Effector memory CD4-positive, alpha-beta T cell (primary cell): ENCODE results near the gene OAT.
"Not testable (repeated sequence)": the region's sequence is repeated elsewhere in the genome, so short reads cannot be mapped to it uniquely, and the experiment has no call there.

Experiments used
- DNase-seq, 3 donors: peaks; one replicate each; pipeline ENCODE4 v3.0.0-alpha.2; 2020
- H3K27ac ChIP-seq: 2 replicates; pipeline ENCODE4 v1.7.0; 2013; ENCODE audit warnings: mild to moderate bottlenecking, low read length, moderate library complexity; ENCODE audit not compliant: insufficient read depth, poor library complexity, severe bottlenecking
- H3K27me3 ChIP-seq: replicated peaks from 2 replicates; pipeline ENCODE4 v1.7.0; 2013; ENCODE audit warnings: mild to moderate bottlenecking, low read length; ENCODE audit not compliant: insufficient read depth, control insufficient read depth, poor library complexity, severe bottlenecking
- H3K36me3 ChIP-seq: 2 replicates; pipeline ENCODE4 v1.7.0; 2013; ENCODE audit warnings: mild to moderate bottlenecking, low read length, moderate library complexity; ENCODE audit not compliant: control insufficient read depth, insufficient read depth
- H3K4me1 ChIP-seq: 2 replicates; pipeline ENCODE4 v1.7.0; 2013; ENCODE audit warnings: low read length, mild to moderate bottlenecking; ENCODE audit not compliant: control insufficient read depth, insufficient read depth, poor library complexity, severe bottlenecking
- H3K4me3 ChIP-seq: 2 replicates; pipeline ENCODE4 v1.7.0; 2013; ENCODE audit warnings: low read length, low read depth, mild to moderate bottlenecking; ENCODE audit not compliant: insufficient read depth, poor library complexity, severe bottlenecking
- H3K9me3 ChIP-seq: 2 replicates; pipeline ENCODE4 v1.7.0; 2013; ENCODE audit warnings: mild to moderate bottlenecking, low read length, moderate library complexity; ENCODE audit not compliant: control insufficient read depth

The OAT gene

GRCh38 chr10:124370426-124370825, 48.3 kb downstream of the OAT start:
- no peaks in the 10 kb centered on the region for H3K36me3 ChIP-seq
- no peak overlapping the region for H3K27ac ChIP-seq
- H3K4me3 ChIP-seq = no peak overlapping the region
- no peaks in the 10 kb centered on the region for H3K4me1 ChIP-seq
- no peak for DNase-seq
- no peaks in the 10 kb centered on the region for H3K27me3 ChIP-seq
- H3K9me3 ChIP-seq = no peaks in the 10 kb centered on the region

GRCh38 chr10:124369986-124370385, 48.7 kb downstream of the OAT start:
- Histone ChIP-seq H3K4me1 (no peaks in the 10 kb centered on the region), H3K9me3 (no peaks in the 10 kb centered on the region), H3K27me3 (no peaks in the 10 kb centered on the region), H3K36me3 (no peaks in the 10 kb centered on the region), H3K4me3 (no peak overlapping the region), H3K27ac (no peak overlapping the region)
- DNase-seq = no peak

GRCh38 chr10:124369533-124369932, 49.2 kb downstream of the OAT start:
- not testable (repeated sequence) for H3K4me3 ChIP-seq, H3K27me3 ChIP-seq, H3K27ac ChIP-seq, H3K4me1 ChIP-seq, H3K9me3 ChIP-seq, H3K36me3 ChIP-seq, DNase-seq

GRCh38 chr10:124369066-124369465, 49.7 kb downstream of the OAT start:
- Histone ChIP-seq H3K4me3 (no peak overlapping the region), H3K27me3 (no peaks in the 10 kb centered on the region), H3K36me3 (no peaks in the 10 kb centered on the region), H3K9me3 (no peaks in the 10 kb centered on the region), H3K4me1 (no peaks in the 10 kb centered on the region), H3K27ac (no peak overlapping the region)
- DNase-seq = no peak

GRCh38 chr10:124367936-124368335, 50.8 kb downstream of the OAT start:
- no peaks in the 10 kb centered on the region for H3K4me1 ChIP-seq
- H3K9me3 ChIP-seq = no peaks in the 10 kb centered on the region
- no peaks in the 10 kb centered on the region for H3K27me3 ChIP-seq
- H3K27ac ChIP-seq = no peak overlapping the region
- H3K36me3 ChIP-seq = no peaks in the 10 kb centered on the region
- DNase-seq = no peak
- no peak overlapping the region for H3K4me3 ChIP-seq

GRCh38 chr10:124367414-124367813, 51.3 kb downstream of the OAT start:
- Histone ChIP-seq H3K27me3 (no peaks in the 10 kb centered on the region), H3K27ac (no peak overlapping the region), H3K4me3 (no peak overlapping the region), H3K9me3 (no peaks in the 10 kb centered on the region), H3K36me3 (no peaks in the 10 kb centered on the region), H3K4me1 (no peaks in the 10 kb centered on the region)
- DNase-seq = no peak

- Histone ChIP-seq H3K4me3 (no peak overlapping the region), H3K36me3 (no peaks in the 10 kb centered on the region), H3K4me1 (no peaks in the 10 kb centered on the region), H3K27ac (no peak overlapping the region), H3K27me3 (no peaks in the 10 kb centered on the region), H3K9me3 (no peaks in the 10 kb centered on the region)
- no peak for DNase-seq
These were observed 51.9 kb downstream of the OAT start for GRCh38 chr10:124366825-124367224.

- Histone ChIP-seq H3K9me3 (no peaks in the 10 kb centered on the region), H3K36me3 (no peaks in the 10 kb centered on the region), H3K27ac (no peak overlapping the region), H3K27me3 (no peaks in the 10 kb centered on the region), H3K4me1 (no peaks in the 10 kb centered on the region), H3K4me3 (no peak overlapping the region)
- DNase-seq = no peak
These were observed 52.4 kb downstream of the OAT start for GRCh38 chr10:124366343-124366742.

GRCh38 chr10:124364674-124365073, 54.0 kb downstream of the OAT start:
- Histone ChIP-seq H3K36me3 (no peaks in the 10 kb centered on the region), H3K4me1 (no peaks in the 10 kb centered on the region), H3K4me3 (no peak overlapping the region), H3K27ac (no peak overlapping the region), H3K9me3 (no peaks in the 10 kb centered on the region), H3K27me3 (no peaks in the 10 kb centered on the region)
- no peak for DNase-seq

- Histone ChIP-seq H3K27ac (no peak overlapping the region), H3K4me1 (no peaks in the 10 kb centered on the region), H3K36me3 (no peaks in the 10 kb centered on the region), H3K27me3 (no peaks in the 10 kb centered on the region), H3K9me3 (no peaks in the 10 kb centered on the region), H3K4me3 (no peak overlapping the region)
- no peak for DNase-seq
These were observed 56.2 kb downstream of the OAT start for GRCh38 chr10:124362568-124362967.

- Histone ChIP-seq H3K4me3 (no peak overlapping the region), H3K27me3 (no peaks in the 10 kb centered on the region), H3K9me3 (no peaks in the 10 kb centered on the region), H3K36me3 (no peaks in the 10 kb centered on the region), H3K4me1 (no peaks in the 10 kb centered on the region), H3K27ac (no peak overlapping the region)
- no peak for DNase-seq
These were observed 59.3 kb downstream of the OAT start for GRCh38 chr10:124359336-124359832.
